ENCODE results near the gene EDEM2. TPM values are rescaled to one million over a fixed set of nuclear protein-coding genes. Genes with fewer than 3 reads are reported as not detected.
A peak's percentile ranks its signal among the peaks of the same experiment; 100 is the strongest.
"Not testable (repeated sequence)": the region's sequence is repeated elsewhere in the genome, so short reads cannot be mapped to it uniquely, and the experiment has no call there.

EDEM2 gene
- total RNA-seq, 2 experiments from 2014 or later: 23.9 to 25.6 TPM

GRCh38 chr20:35133735-35134134 lies 13.4 kb downstream of the EDEM2 start:
- Mint-ChIP-seq H3K36me3 (peaks cover 24% of the 10 kb centered on the region), H3K4me3 (no peak overlapping the region), H3K27me3 (no peaks in the 10 kb centered on the region), H3K27ac (no peak overlapping the region), H3K9me3 (ENCODE audit: low read depth) (no peaks in the 10 kb centered on the region), H3K4me1 (peaks cover 4% of the 10 kb centered on the region)
- CTCF ChIA-PET: interaction anchor here (1.7 kb wide), 1 partner anchor 11 kb away, joined by 4 read pairs; no protein-coding TSS in a partner anchor
- DNase-seq (no peak), ATAC-seq (no peak)

DNA sequence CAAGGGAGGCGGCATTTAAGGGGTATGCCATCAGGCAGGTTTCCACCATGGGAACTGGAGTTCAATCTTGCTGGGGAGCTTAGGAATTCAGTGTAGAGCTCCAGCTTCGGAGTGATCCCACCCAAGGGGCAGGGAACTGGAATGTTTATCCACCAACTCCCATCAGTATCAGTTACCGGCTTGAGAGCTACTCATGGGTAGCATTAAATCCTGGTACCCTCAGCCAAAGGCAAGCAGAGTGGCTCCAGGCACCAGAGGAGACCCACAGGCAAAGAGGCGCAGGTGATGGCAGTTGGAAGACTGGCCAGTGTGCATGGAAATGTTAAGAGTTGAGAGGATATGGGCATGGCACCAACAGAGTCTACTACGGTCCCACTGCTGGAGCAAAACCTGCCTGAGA lies 14.1 kb downstream of the EDEM2 start:
- Mint-ChIP-seq H3K36me3 (peaks cover 24% of the 10 kb centered on the region), H3K4me3 (no peak overlapping the region), H3K27ac (no peak overlapping the region), H3K4me1 (peaks cover 4% of the 10 kb centered on the region), H3K9me3 (ENCODE audit: low read depth) (no peaks in the 10 kb centered on the region), H3K27me3 (no peaks in the 10 kb centered on the region)
- DNase-seq: no peak
- CTCF ChIA-PET: interaction anchor here (1.7 kb wide), 1 partner anchor 12 kb away, joined by 4 read pairs; no protein-coding TSS in a partner anchor
- ATAC-seq: no peak

DNA sequence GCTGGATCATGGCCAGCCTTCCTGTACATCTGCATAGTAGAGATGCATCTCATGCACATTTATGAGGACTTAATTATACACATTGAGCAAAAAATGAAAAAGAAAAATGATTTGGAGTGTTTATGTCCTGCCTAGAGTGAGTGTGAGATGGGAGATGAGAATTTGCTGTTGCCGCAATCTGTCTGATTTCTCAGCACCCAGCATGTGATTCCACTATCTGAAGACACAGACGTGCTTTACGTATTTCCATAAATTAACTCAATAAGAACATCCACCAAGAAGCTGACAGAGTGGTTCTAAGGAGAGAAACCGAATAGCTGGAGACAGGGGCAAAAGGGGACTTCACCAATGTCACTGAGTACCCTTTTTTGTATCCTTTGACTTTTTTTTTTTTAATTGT lies 15.2 kb downstream of the EDEM2 start:
- H3K27ac Mint-ChIP-seq: no peak overlapping the region
- DNase-seq: no peak
- CTCF ChIA-PET: no interaction called here
- peaks cover 16% of the 10 kb centered on the region for H3K36me3 Mint-ChIP-seq
- peaks cover 4% of the 10 kb centered on the region for H3K4me1 Mint-ChIP-seq
- no peaks in the 10 kb centered on the region for H3K27me3 Mint-ChIP-seq
- no peaks in the 10 kb centered on the region for H3K9me3 Mint-ChIP-seq (ENCODE audit: low read depth)
- no peak overlapping the region for H3K4me3 Mint-ChIP-seq
- no peak for ATAC-seq

- H3K27ac Mint-ChIP-seq: no peak overlapping the region
- CTCF ChIA-PET: interaction anchor here (0.7 kb wide), 2 partner anchors 118 to 1027 kb away, joined by 4 to 6 read pairs; no protein-coding TSS in a partner anchor
- peaks cover 2% of the 10 kb centered on the region for H3K4me1 Mint-ChIP-seq
- no peaks in the 10 kb centered on the region for H3K9me3 Mint-ChIP-seq (ENCODE audit: low read depth)
- no peaks in the 10 kb centered on the region for H3K27me3 Mint-ChIP-seq
- H3K36me3 Mint-ChIP-seq: peaks cover 22% of the 10 kb centered on the region
- DNase-seq: no peak
- peak; percentile 45 for ATAC-seq
- H3K4me3 Mint-ChIP-seq: no peak overlapping the region
Observed at GRCh38 chr20:35129647-35130069, 17.5 kb downstream of the EDEM2 start.

DNA sequence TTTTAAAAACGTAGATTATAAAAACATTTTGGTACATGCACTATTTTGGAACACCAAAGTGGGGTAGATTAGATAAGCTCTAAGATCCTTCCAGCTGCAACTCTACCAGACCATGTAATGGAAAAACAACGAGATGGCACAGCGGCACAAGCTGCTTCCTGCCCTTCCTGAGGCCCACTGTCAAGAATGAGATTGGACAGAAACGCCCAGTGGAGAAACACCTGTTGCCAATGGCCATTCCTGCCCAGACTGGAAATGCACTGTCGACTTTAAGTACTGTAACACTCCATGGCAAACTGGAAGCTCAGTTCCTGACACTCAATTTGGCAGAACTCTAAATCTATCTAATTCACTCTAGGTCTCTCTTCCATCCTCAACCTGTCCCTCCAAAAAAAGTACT lies 21.4 kb downstream of the EDEM2 start:
- H3K4me1 Mint-ChIP-seq: peaks cover 3% of the 10 kb centered on the region
- H3K36me3 Mint-ChIP-seq: peaks cover 42% of the 10 kb centered on the region
- no peak overlapping the region for H3K4me3 Mint-ChIP-seq

GRCh38 chr20:35122756-35123405 lies 24.3 kb downstream of the EDEM2 start:
- DNase-seq (no peak), ATAC-seq (no peak)
- Mint-ChIP-seq H3K27ac (no peak overlapping the region), H3K4me3 (no peak overlapping the region), H3K36me3 (peaks cover 60% of the 10 kb centered on the region), H3K4me1 (peaks cover 14% of the 10 kb centered on the region), H3K27me3 (no peaks in the 10 kb centered on the region), H3K9me3 (ENCODE audit: low read depth) (no peaks in the 10 kb centered on the region)
- CTCF ChIA-PET: interaction anchor here (0.9 to 1.3 kb wide), 2 partner anchors 22 to 30 kb away, joined by 3 read pairs; partner anchors contain the start of gene TRPC4AP

More for the DNA sequence above, 21.4 kb downstream of the EDEM2 start:
- ATAC-seq: no peak
- DNase-seq: no peak
- H3K27me3 Mint-ChIP-seq: no peaks in the 10 kb centered on the region
- no peaks in the 10 kb centered on the region for H3K9me3 Mint-ChIP-seq (ENCODE audit: low read depth)
- CTCF ChIA-PET: interaction anchor here (0.7 to 1.1 kb wide), 2 partner anchors 25 to 29 kb away, joined by 3 read pairs; no protein-coding TSS in a partner anchor
- H3K27ac Mint-ChIP-seq: no peak overlapping the region

GRCh38 chr20:35121186-35121585 lies 25.9 kb downstream of the EDEM2 start:
- H3K9me3 Mint-ChIP-seq (ENCODE audit: low read depth): no peaks in the 10 kb centered on the region
- H3K4me3 Mint-ChIP-seq: no peak overlapping the region
- H3K4me1 Mint-ChIP-seq: peaks cover 25% of the 10 kb centered on the region
- H3K27me3 Mint-ChIP-seq: no peaks in the 10 kb centered on the region
- DNase-seq: no peak
- peaks cover 67% of the 10 kb centered on the region for H3K36me3 Mint-ChIP-seq
- CTCF ChIA-PET: interaction anchor here (0.6 kb wide), 1 partner anchor 41 kb away, joined by 3 read pairs; no protein-coding TSS in a partner anchor
- ATAC-seq: no peak
- no peak overlapping the region for H3K27ac Mint-ChIP-seq

DNA sequence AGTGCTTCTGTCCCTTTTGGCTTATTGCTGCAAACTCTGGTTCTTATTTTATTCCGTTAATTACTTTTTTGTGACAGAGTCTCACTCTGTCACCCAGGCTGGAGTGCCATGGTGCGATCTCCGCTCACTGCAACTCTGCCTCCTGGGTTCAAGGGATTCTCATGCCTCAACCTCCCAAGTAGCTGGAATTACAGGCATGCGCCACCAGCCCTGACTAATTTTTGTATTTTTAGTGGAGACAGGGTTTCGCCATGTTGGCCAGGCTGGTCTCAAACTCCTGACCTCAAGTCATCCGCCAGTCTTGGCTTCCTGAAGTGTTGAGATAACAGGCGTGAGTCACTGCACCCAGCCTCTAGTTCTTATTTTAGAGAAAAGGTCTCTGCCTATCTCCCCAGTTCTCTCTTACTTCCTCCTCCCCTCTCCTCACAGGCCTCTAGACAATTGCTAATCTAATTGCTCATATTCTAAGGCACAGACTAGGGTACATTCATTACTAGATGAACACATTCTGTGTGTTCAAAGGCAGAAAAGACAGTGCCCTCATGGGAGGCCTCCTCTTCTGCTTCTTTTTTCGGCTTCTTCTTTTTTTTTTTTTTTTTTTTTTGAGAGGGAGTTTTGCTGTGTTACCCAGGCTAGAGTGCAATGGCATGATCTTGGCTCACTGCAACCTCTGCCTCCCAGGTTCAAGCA lies 27.0 kb downstream of the EDEM2 start:
- Mint-ChIP-seq H3K4me3 (no peak overlapping the region), H3K9me3 (ENCODE audit: low read depth) (no peaks in the 10 kb centered on the region), H3K27me3 (no peaks in the 10 kb centered on the region), H3K36me3 (peaks cover 69% of the 10 kb centered on the region), H3K27ac (peak overlapping the region; percentile 54), H3K4me1 (peaks cover 25% of the 10 kb centered on the region)
- CTCF ChIA-PET: interaction anchor here (1.3 kb wide), 1 partner anchor 24 kb away, joined by 4 read pairs; no protein-coding TSS in a partner anchor
- DNase-seq (peak; percentile 57), ATAC-seq (peak; percentile 77)

- no peak for DNase-seq
- Mint-ChIP-seq H3K27ac (no peak overlapping the region), H3K4me1 (peaks cover 25% of the 10 kb centered on the region), H3K27me3 (no peaks in the 10 kb centered on the region), H3K36me3 (peaks cover 60% of the 10 kb centered on the region), H3K9me3 (ENCODE audit: low read depth) (no peaks in the 10 kb centered on the region), H3K4me3 (no peak overlapping the region)
- ATAC-seq: no peak
- CTCF ChIA-PET: interaction anchor here (0.9 to 1.4 kb wide), 3 partner anchors 21 to 327 kb away, joined by 3 to 5 read pairs (median 3); no protein-coding TSS in a partner anchor
Observed at GRCh38 chr20:35117629-35118028, 29.5 kb downstream of the EDEM2 start.

- peaks cover 25% of the 10 kb centered on the region for H3K4me1 Mint-ChIP-seq
- H3K27ac Mint-ChIP-seq: peak overlapping the region; percentile 19
- H3K36me3 Mint-ChIP-seq: peaks cover 57% of the 10 kb centered on the region
- H3K4me3 Mint-ChIP-seq: no peak overlapping the region
- H3K9me3 Mint-ChIP-seq (ENCODE audit: low read depth): no peaks in the 10 kb centered on the region
- ATAC-seq (no peak), DNase-seq (no peak)
- CTCF ChIA-PET: interaction anchor here (1.1 to 1.5 kb wide), 2 partner anchors 21 to 327 kb away, joined by 3 to 7 read pairs; no protein-coding TSS in a partner anchor
- no peaks in the 10 kb centered on the region for H3K27me3 Mint-ChIP-seq
Observed at GRCh38 chr20:35117196-35117595, 29.9 kb downstream of the EDEM2 start.

- ATAC-seq: no peak
- Mint-ChIP-seq H3K4me3 (no peak overlapping the region), H3K36me3 (peaks cover 53% of the 10 kb centered on the region), H3K4me1 (peaks cover 25% of the 10 kb centered on the region), H3K9me3 (ENCODE audit: low read depth) (no peaks in the 10 kb centered on the region), H3K27ac (no peak overlapping the region), H3K27me3 (no peaks in the 10 kb centered on the region)
- CTCF ChIA-PET: interaction anchor here (0.6 to 1.5 kb wide), 3 partner anchors 20 to 328 kb away, joined by 3 to 7 read pairs (median 3); no protein-coding TSS in a partner anchor
- no peak for DNase-seq
Observed at GRCh38 chr20:35116258-35116657, 30.9 kb downstream of the EDEM2 start.

- Mint-ChIP-seq H3K9me3 (ENCODE audit: low read depth) (no peaks in the 10 kb centered on the region), H3K4me1 (peaks cover 22% of the 10 kb centered on the region), H3K36me3 (peaks cover 50% of the 10 kb centered on the region), H3K27me3 (no peaks in the 10 kb centered on the region), H3K27ac (no peak overlapping the region), H3K4me3 (no peak overlapping the region)
- no peak for DNase-seq
- CTCF ChIA-PET: interaction anchor here (0.6 to 1.5 kb wide), 2 partner anchors 20 to 195 kb away, joined by 3 to 7 read pairs; no protein-coding TSS in a partner anchor
- ATAC-seq: no peak
Observed at GRCh38 chr20:35115606-35116005, 31.5 kb downstream of the EDEM2 start.

DNA sequence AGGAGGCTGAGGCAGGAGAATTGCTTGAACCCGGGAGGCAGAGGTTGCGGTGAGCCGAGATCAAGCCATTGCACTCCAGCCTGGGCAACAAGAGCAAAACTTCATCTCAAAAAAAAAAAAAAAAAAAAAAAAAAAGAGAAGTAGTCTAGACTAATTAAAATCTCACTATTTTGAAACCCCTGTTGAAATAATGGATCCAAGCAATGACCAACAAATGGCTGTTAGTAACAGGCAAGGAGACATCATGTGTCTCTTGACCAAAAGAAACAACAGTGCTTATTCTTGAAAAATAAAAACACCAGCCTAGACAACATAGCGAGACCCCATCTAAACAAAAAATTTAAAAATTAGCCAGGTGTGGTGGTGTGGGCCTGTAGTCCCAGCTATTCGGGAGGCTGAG lies 34.9 kb downstream of the EDEM2 start:
- H3K4me1 Mint-ChIP-seq, DNase-seq: not testable (repeated sequence)
- CTCF ChIA-PET: interaction anchor here (1.8 to 2.5 kb wide), 2 partner anchors 12 to 16 kb away, joined by 6 read pairs; no protein-coding TSS in a partner anchor

More for the DNA sequence above, 34.9 kb downstream of the EDEM2 start:
- peaks cover 25% of the 10 kb centered on the region for H3K36me3 Mint-ChIP-seq
- not testable (repeated sequence) for ATAC-seq; H3K27ac Mint-ChIP-seq; H3K9me3 Mint-ChIP-seq (ENCODE audit: low read depth); H3K4me3 Mint-ChIP-seq; H3K27me3 Mint-ChIP-seq
